Nucleus accumbens (tissue), 56 donors: Measurements from ENCODE around the gene UGT1A3.
"Not testable (repeated sequence)": the region's sequence is repeated elsewhere in the genome, so short reads cannot be mapped to it uniquely, and the experiment has no call there.

Experiments used
- DNase-seq, 56 donors: peaks; one replicate each; lab custom pipeline; 2025; lab: John Stamatoyannopoulos, UW

Gene UGT1A3

GRCh38 chr2:233728723-233729301, at the start of gene UGT1A3:
Gene UGT1A3 (plus strand): TSS chr2:233729042. CDS start chr2:233729127, 85 bp downstream.
- DNase-seq, result no peak

- no peak for DNase-seq
These were observed 49.6 kb upstream of the UGT1A3 start for GRCh38 chr2:233679196-233679595.

GRCh38 chr2:233680361-233681045, 48.3 kb upstream of the UGT1A3 start:
- no peak for DNase-seq

- no peak for DNase-seq
These were observed 47.2 kb upstream of the UGT1A3 start, which contains the start of gene UGT1A7 for GRCh38 chr2:233681521-233682099. Gene UGT1A7 (plus strand): TSS chr2:233681901. CDS start chr2:233681938, 37 bp downstream.

- no peak for DNase-seq
These were observed 44.2 kb upstream of the UGT1A3 start for GRCh38 chr2:233684640-233685039.

- no peak for DNase-seq
These were observed 41.9 kb upstream of the UGT1A3 start for GRCh38 chr2:233686928-233687327.

GRCh38 chr2:233688341-233688740, 40.5 kb upstream of the UGT1A3 start:
- no peak for DNase-seq

- DNase-seq, result no peak
These were observed 39.8 kb upstream of the UGT1A3 start for GRCh38 chr2:233689031-233689430.

- DNase-seq, result no peak
These were observed 39.3 kb upstream of the UGT1A3 start for GRCh38 chr2:233689501-233689900.

GRCh38 chr2:233690444-233690843, 38.4 kb upstream of the UGT1A3 start:
- DNase-seq, result no peak

GRCh38 chr2:233691443-233692433, 37.1 kb upstream of the UGT1A3 start:
- DNase-seq, result no peak

GRCh38 chr2:233692648-233693047, 36.2 kb upstream of the UGT1A3 start, which contains the start of gene UGT1A6:
Gene UGT1A6 (plus strand): TSS chr2:233692890. CDS start chr2:233693005, 115 bp downstream.
- no peak for DNase-seq

GRCh38 chr2:233693963-233694362, 34.9 kb upstream of the UGT1A3 start:
- DNase-seq, result no peak

GRCh38 chr2:233698740-233699139, 30.1 kb upstream of the UGT1A3 start:
- DNase-seq, result no peak

- DNase-seq, result no peak
These were observed 29.3 kb upstream of the UGT1A3 start for GRCh38 chr2:233699424-233700027.

GRCh38 chr2:233700028-233700635, 28.7 kb upstream of the UGT1A3 start:
- no peak for DNase-seq

GRCh38 chr2:233700842-233701241, 28.0 kb upstream of the UGT1A3 start:
- not testable (repeated sequence) for DNase-seq

GRCh38 chr2:233702238-233702637, 26.6 kb upstream of the UGT1A3 start:
- no peak for DNase-seq

- no peak for DNase-seq
These were observed 22.8 kb upstream of the UGT1A3 start for GRCh38 chr2:233705911-233706506.
